ENCODE measurements around the gene WRAP73.

GRCh38 chr1:3656450-3657095 lies 6.7 kb upstream of the WRAP73 start:
- TF ChIP-seq POLR2A (IDR thresholded peaks at IDR 0.05) (no peak), CTCF (IDR thresholded peaks at IDR 0.05) (no peak)
